ENCODE results near the gene TTC38.

GRCh38 chr22:46319319-46319718, 51.5 kb downstream of the TTC38 start:
- TF ChIP-seq CTCF (conservative IDR thresholded peaks at IDR 0.05; ENCODE audit: low read depth, low read length) (no peak), EZH2phosphoT487 (IDR thresholded peaks at IDR 0.05; ENCODE audit: borderline replicate concordance, low read length) (no peak)

All from PC-3 (cell line).